Tibial nerve (tissue), 4 donors: ENCODE data around the gene BEND5. TPM values are rescaled to one million over a fixed set of nuclear protein-coding genes. Genes with fewer than 3 reads are reported as not detected.

Source experiments
- DNase-seq, 2 donors: peaks; one replicate each; pipeline ENCODE4 v3.0.0-alpha.2; 2019; ENCODE audit warnings: low spot score in 2 of 2
- H3K27ac ChIP-seq, 4 donors: fragments of 200-600 bp; sonication (generic) in 3 of 4; one replicate each; pipeline ENCODE4 v1.5.1; 2017 to 2019; ENCODE audit warnings: mild to moderate bottlenecking in 1 of 4
- H3K27me3 ChIP-seq, 2 donors: fragments of 200-600 bp; sonication (generic) in 1 of 2; one replicate each; pipeline versions ENCODE4 v1.5.1 to v1.6.0; 2017 to 2019
- H3K36me3 ChIP-seq, 3 donors: fragments of 200-600 bp; sonication (generic); one replicate each; pipeline ENCODE4 v1.5.1; 2018 to 2019
- H3K4me1 ChIP-seq, 4 donors: fragments of 200-600 bp; sonication (generic) in 3 of 4; one replicate each; pipeline ENCODE4 v1.5.1; 2017 to 2019
- H3K4me3 ChIP-seq, 4 donors: fragments of 200-600 bp; sonication (generic) in 3 of 4; one replicate each; pipeline ENCODE4 v1.5.1; 2017 to 2019; ENCODE audit warnings: mild to moderate bottlenecking in 1 of 4, moderate library complexity in 1 of 4
- H3K9me3 ChIP-seq, 4 donors: fragments of 200-600 bp; sonication (generic) in 3 of 4; one replicate each; pipeline ENCODE4 v1.5.1; 2017 to 2019
- EP300 ChIP-seq, 2 donors: sonication (generic); formaldehyde crosslinking; IDR thresholded peaks; one replicate each; pipeline ENCODE4 v1.6.1; 2017; ENCODE audit warnings: antibody characterized with exemption in 2 of 2, mild to moderate bottlenecking in 1 of 2
- POLR2A ChIP-seq, 2 donors: fragments of 450-650 bp; IDR thresholded peaks; one replicate each; pipeline ENCODE4 v1.6.1; 2017; ENCODE audit warnings: antibody characterized with exemption in 2 of 2, mild to moderate bottlenecking in 2 of 2, moderate library complexity in 2 of 2
- WGBS, 2 donors: methylation state at CpG; one replicate each; pipeline ENCODE4 v1.1.5; 2018; 5-methylcytosine and 5-hydroxymethylcytosine counted together
- total RNA-seq, 4 donors: library from RNA; depleted of rRNA; stranded (reverse); fragments of >200 nt; gene quantifications; one replicate each; pipeline ENCODE4 v1.1.0, GENCODE V29; 2016
- TF ChIP-seq, protein P1 (sequence below), 5 experiments: fragments of 200-600 bp in 3 of 5; fragments of 450-650 bp in 2 of 5; sonication (generic) in 3 of 5; IDR thresholded peaks; one replicate each; pipeline ENCODE4 v1.5.1; 2016 to 2019; ENCODE audit warnings: antibody characterized with exemption in 5 of 5, mild to moderate bottlenecking in 3 of 5, moderate library complexity in 2 of 5

The BEND5 gene
- total RNA-seq, 4 donors from 2014 or later = 1.5 to 4.7 (median 2.8) TPM

DNA sequence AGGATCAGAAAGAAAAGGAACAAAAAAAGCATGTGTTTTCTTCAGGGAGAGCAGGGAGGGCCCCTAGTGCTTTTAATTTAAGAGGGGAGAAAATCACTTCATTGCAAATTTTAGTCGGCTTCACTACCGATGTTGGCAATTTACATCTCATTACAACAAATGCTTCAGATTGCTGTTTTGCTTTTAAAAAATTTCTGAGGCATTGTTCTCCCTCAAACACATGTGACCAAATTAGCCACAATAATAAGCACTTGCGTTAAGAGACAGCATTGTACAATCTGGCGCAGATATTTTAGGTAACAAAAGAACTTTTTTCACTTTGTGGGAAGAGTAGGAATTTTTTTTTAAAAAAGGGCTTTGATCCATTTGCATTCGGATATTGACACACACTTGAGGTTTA, 29.8 kb downstream of the BEND5 start:
- Histone ChIP-seq H3K4me1 (no peaks in the 10 kb centered on the region), H3K27me3 (no peaks in the 10 kb centered on the region), H3K27ac (no peak overlapping the region), H3K9me3 (no peaks in the 10 kb centered on the region), H3K4me3 (no peak overlapping the region), H3K36me3 (peaks cover 0 to 32% (median 0%) of the 10 kb centered on the region in 3 donors)
- 43 to 52% methylated on average over 5 of the region's 5 CpGs for WGBS, 2 donors
- no peak for DNase-seq
- TF ChIP-seq POLR2A (IDR thresholded peaks at IDR 0.05) = no peak
- no peak for TF ChIP-seq EP300 (IDR thresholded peaks at IDR 0.05)
- TF ChIP-seq, protein P1, sequence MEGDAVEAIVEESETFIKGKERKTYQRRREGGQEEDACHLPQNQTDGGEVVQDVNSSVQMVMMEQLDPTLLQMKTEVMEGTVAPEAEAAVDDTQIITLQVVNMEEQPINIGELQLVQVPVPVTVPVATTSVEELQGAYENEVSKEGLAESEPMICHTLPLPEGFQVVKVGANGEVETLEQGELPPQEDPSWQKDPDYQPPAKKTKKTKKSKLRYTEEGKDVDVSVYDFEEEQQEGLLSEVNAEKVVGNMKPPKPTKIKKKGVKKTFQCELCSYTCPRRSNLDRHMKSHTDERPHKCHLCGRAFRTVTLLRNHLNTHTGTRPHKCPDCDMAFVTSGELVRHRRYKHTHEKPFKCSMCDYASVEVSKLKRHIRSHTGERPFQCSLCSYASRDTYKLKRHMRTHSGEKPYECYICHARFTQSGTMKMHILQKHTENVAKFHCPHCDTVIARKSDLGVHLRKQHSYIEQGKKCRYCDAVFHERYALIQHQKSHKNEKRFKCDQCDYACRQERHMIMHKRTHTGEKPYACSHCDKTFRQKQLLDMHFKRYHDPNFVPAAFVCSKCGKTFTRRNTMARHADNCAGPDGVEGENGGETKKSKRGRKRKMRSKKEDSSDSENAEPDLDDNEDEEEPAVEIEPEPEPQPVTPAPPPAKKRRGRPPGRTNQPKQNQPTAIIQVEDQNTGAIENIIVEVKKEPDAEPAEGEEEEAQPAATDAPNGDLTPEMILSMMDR (IDR thresholded peaks at IDR 0.05) = no peak

DNA sequence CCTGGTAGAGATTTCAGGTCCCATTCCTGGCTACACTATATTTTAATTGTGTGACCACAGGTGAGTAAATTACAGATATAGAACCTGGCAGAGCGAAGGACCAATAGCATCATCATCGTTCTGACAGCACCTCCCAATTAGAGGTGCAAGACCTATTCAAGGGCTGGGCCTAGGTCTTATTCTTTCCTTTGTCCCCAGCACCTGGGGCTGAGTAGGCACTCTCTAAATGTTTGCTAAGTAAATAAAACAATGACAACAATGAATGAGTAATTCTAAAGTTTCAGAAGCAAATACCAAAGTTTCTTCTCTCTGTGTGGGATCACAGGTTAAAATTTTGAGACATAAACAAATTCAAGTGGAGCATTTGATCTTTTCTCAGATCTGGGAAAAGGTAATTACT, 32.7 kb downstream of the BEND5 start:
- peaks cover 0 to 32% (median 0%) of the 10 kb centered on the region in 3 donors for H3K36me3 ChIP-seq
- H3K27ac ChIP-seq = no peak overlapping the region
- no peaks in the 10 kb centered on the region for H3K9me3 ChIP-seq
- no peaks in the 10 kb centered on the region for H3K4me1 ChIP-seq
- no peaks in the 10 kb centered on the region for H3K27me3 ChIP-seq
- TF ChIP-seq, protein P1 (IDR thresholded peaks at IDR 0.05) = no peak
- no peak for TF ChIP-seq POLR2A (IDR thresholded peaks at IDR 0.05)
- TF ChIP-seq EP300 (IDR thresholded peaks at IDR 0.05) = no peak
- no peak overlapping the region for H3K4me3 ChIP-seq
- 95 to 96% methylated on average over 2 of the region's 2 CpGs for WGBS, 2 donors
- DNase-seq = no peak

DNA sequence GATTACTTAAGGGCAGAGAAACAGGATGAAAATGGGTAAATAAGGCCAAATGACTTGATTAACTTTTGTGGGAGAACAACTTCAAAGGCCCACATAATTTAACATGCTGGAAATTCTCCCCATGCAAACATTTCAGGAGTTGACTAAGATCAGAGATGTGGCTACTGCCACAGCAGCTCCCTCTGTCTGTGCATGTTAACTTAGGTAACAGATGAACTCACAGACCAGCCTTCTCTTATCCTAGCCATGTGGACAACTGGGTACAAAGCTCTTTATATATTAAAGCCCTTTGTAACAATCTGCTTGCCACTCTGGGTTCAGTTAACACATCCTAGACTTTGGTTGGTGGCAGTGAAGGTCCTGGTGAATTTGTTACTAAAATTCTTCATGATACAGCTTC, 33.2 kb downstream of the BEND5 start:
- H3K4me3 ChIP-seq = no peak overlapping the region
- no peaks in the 10 kb centered on the region for H3K27me3 ChIP-seq
- no peak for DNase-seq
- peaks cover 0 to 28% (median 0%) of the 10 kb centered on the region in 3 donors for H3K36me3 ChIP-seq
- H3K4me1 ChIP-seq = no peaks in the 10 kb centered on the region
- no peak overlapping the region for H3K27ac ChIP-seq
- H3K9me3 ChIP-seq = no peaks in the 10 kb centered on the region
- TF ChIP-seq POLR2A (IDR thresholded peaks at IDR 0.05) = no peak
- TF ChIP-seq EP300 (IDR thresholded peaks at IDR 0.05) = no peak
- TF ChIP-seq, protein P1 (IDR thresholded peaks at IDR 0.05) = no peak

DNA sequence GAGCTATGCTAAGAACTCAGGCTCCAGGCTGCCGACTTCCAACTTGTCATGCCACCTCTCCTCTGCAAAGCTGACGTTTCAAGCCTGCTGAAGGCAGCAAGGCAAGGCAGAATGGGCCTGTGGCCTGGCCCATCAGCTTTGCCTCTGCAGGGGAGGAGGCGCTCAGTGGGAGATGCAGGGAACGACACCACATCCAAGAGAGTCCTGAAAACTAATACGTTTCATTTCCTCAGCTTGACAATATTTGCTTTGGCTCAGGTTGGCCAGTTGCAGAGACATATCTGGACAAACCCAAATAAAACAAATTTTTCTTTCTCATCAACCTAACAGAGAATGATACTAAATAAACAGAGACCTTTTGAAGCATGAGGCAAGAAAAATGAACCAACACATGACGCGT, 35.3 kb downstream of the BEND5 start:
- no peak for DNase-seq
- H3K27ac ChIP-seq = no peak overlapping the region
- WGBS, 2 donors = 58 to 71% methylated on average over 6 to 7 of the region's 7 CpGs
- H3K4me3 ChIP-seq = no peak overlapping the region
- no peaks in the 10 kb centered on the region for H3K27me3 ChIP-seq
- peaks cover 0 to 46% (median 0%) of the 10 kb centered on the region in 3 donors for H3K36me3 ChIP-seq
- H3K4me1 ChIP-seq = no peaks in the 10 kb centered on the region
- TF ChIP-seq, protein P1 (IDR thresholded peaks at IDR 0.05) = no peak
- TF ChIP-seq POLR2A (IDR thresholded peaks at IDR 0.05) (no peak), EP300 (IDR thresholded peaks at IDR 0.05) (no peak)
- no peaks in the 10 kb centered on the region for H3K9me3 ChIP-seq

DNA sequence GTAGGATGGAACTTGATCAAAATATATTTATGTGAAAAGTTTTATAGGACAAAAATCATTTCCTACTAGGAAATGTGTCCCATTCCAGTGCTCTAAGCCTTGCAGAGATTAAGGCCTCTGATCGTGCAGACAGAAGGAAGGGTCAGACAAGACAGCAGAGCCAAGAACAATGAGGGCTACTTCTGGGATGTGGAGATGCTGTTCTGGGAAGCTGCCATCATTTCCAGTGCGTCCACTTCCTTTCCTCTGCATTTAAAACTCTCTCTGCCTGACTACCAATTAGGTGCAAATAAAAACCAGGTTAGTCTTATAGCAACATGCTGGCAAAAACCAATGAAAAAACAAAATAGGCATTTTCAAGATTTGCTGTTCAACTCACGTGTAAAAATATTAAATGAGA, 36.1 kb downstream of the BEND5 start:
- DNase-seq = no peak
- H3K27me3 ChIP-seq = no peaks in the 10 kb centered on the region
- WGBS, 2 donors = 78 to 82% methylated on average over 3 of the region's 3 CpGs
- H3K4me1 ChIP-seq = no peaks in the 10 kb centered on the region
- H3K4me3 ChIP-seq = no peak overlapping the region
- no peaks in the 10 kb centered on the region for H3K9me3 ChIP-seq
- peaks cover 0 to 48% (median 0%) of the 10 kb centered on the region in 3 donors for H3K36me3 ChIP-seq
- no peak overlapping the region for H3K27ac ChIP-seq
- TF ChIP-seq, protein P1 (IDR thresholded peaks at IDR 0.05) = no peak
- TF ChIP-seq EP300 (IDR thresholded peaks at IDR 0.05) = no peak
- TF ChIP-seq POLR2A (IDR thresholded peaks at IDR 0.05) = no peak
